Measurements from ENCODE around the gene MANSC4. TPM values are rescaled to one million over a fixed set of nuclear protein-coding genes. Genes with fewer than 3 reads are reported as not detected.

The MANSC4 gene
- total RNA-seq, 1 experiment from 2014 or later = not detected

DNA sequence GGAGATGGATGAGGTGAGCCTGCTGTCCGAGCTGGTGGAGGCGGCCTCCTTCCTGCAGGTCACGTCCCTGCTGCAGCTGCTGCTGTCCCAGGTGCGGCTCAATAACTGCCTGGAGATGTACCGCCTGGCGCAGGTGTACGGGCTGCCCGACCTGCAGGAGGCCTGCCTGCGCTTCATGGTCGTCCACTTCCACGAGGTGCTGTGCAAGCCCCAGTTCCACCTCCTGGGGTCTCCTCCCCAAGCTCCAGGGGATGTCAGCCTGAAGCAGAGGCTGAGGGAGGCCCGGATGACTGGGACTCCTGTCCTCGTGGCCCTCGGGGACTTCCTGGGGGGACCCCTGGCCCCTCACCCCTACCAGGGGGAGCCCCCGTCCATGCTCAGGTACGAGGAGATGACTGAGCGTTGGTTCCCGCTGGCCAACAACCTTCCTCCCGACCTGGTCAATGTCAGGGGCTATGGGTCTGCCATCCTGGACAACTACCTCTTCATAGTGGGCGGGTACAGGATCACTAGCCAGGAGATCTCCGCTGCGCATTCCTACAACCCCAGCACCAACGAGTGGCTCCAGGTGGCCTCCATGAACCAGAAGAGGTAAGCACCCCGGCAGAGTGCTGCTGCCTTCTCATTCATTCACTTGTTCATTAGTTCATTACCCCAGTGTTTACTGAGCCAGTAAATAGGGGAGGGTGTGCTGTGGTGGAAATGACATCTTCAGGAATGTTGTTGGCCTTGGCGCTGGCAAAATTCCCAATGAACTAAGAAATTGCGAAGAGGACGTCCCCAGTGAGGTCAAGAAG, 774 bp upstream of the MANSC4 start:
- BruUV-seq (replicated peaks) = no TSS peak
- H3K4me3 ChIP-seq (ENCODE audit: low read depth in 2 of 2, low read length in 2 of 2) = peak overlapping the region; percentile 68 to 88
- peaks cover 5% of the 10 kb centered on the region; the same call in 1 of the 2 replicates for H3K36me3 ChIP-seq (ENCODE audit: control insufficient read depth, insufficient read depth, low read length)
- TF ChIP-seq POLR2AphosphoS5 (IDR thresholded peaks at IDR 0.05; ENCODE audit: low read depth, low read length) (no peak), SIN3A (IDR thresholded peaks at IDR 0.05; ENCODE audit: borderline replicate concordance, insufficient read depth, low read depth, low read length) (no peak), CTCF (IDR thresholded peaks at IDR 0.05) (no peak; the same call in 1 of the 2 replicates), REST (IDR thresholded peaks at IDR 0.05; ENCODE audit: insufficient read depth in 1 of 2, low read depth in 2 of 2, low read length in 1 of 2) (no peak), TCF7L2 (IDR thresholded peaks at IDR 0.05; ENCODE audit: low read depth, low read length) (no peak)
- intact Hi-C loops (cut with micrococcal nuclease; ENCODE audit: unreplicated experiment) (no loop called here), in situ Hi-C loops (cut with HindIII; ENCODE audit: low pct_unique_long_range_greater_than_20kb, low sequenced_read_pairs) (no loop called here)
- H3K4me1 ChIP-seq (ENCODE audit: control insufficient read depth, insufficient read depth, low read length) = peaks cover 22% of the 10 kb centered on the region
- ATAC-seq (peak; percentile 56), DNase-seq (ENCODE audit: low read depth, low spot score) (no peak)
- H3K27me3 ChIP-seq (ENCODE audit: control insufficient read depth, insufficient read depth, low read length) = no peaks in the 10 kb centered on the region
- no peaks in the 10 kb centered on the region for H3K9me3 ChIP-seq (ENCODE audit: control insufficient read depth, insufficient read depth, low read depth, low read length)
- POLR2A ChIA-PET = interaction anchor here (0.6 kb wide), 1 partner anchor 1131 kb away, joined by 3 read pairs; no protein-coding TSS in a partner anchor
- CTCF ChIA-PET = no interaction called here
- H3K27ac ChIP-seq (ENCODE audit: low read length) = peak overlapping the region; percentile 83

GRCh38 chr12:27779416-27779919, 568 bp downstream of the MANSC4 start:
- BruUV-seq (replicated peaks) = no TSS peak
- Histone ChIP-seq H3K27me3 (ENCODE audit: control insufficient read depth, insufficient read depth, low read length) (no peaks in the 10 kb centered on the region), H3K9me3 (ENCODE audit: control insufficient read depth, insufficient read depth, low read depth, low read length) (no peaks in the 10 kb centered on the region), H3K36me3 (ENCODE audit: control insufficient read depth, insufficient read depth, low read length) (peaks cover 5% of the 10 kb centered on the region; the same call in 1 of the 2 replicates), H3K4me3 (ENCODE audit: low read depth in 2 of 2, low read length in 2 of 2) (peak overlapping the region; percentile 68 to 88), H3K27ac (ENCODE audit: low read length) (peak overlapping the region; percentile 91), H3K4me1 (ENCODE audit: control insufficient read depth, insufficient read depth, low read length) (peaks cover 22% of the 10 kb centered on the region)
- ChIA-PET POLR2A (interaction anchor here (0.6 kb wide), 1 partner anchor 26 kb away, joined by 3 read pairs; no protein-coding TSS in a partner anchor), CTCF (interaction anchor here (0.6 kb wide), 1 partner anchor 73 kb away, joined by 5 read pairs; no protein-coding TSS in a partner anchor)
- ATAC-seq (peak; percentile 23), DNase-seq (ENCODE audit: low read depth, low spot score) (no peak)
- TF ChIP-seq CTCF (IDR thresholded peaks at IDR 0.05) = no peak
- TF ChIP-seq TCF7L2 (IDR thresholded peaks at IDR 0.05; ENCODE audit: low read depth, low read length) = no peak
- TF ChIP-seq SIN3A (IDR thresholded peaks at IDR 0.05; ENCODE audit: borderline replicate concordance, insufficient read depth, low read depth, low read length) = no peak
- no peak for TF ChIP-seq REST (IDR thresholded peaks at IDR 0.05; ENCODE audit: insufficient read depth in 1 of 2, low read depth in 2 of 2, low read length in 1 of 2)
- no peak for TF ChIP-seq POLR2AphosphoS5 (IDR thresholded peaks at IDR 0.05; ENCODE audit: low read depth, low read length)
- in situ Hi-C loops (cut with HindIII; ENCODE audit: low pct_unique_long_range_greater_than_20kb, low sequenced_read_pairs) (no loop called here), intact Hi-C loops (cut with micrococcal nuclease; ENCODE audit: unreplicated experiment) (no loop called here)
